ENCODE measurements around the gene VWA7.

VWA7 gene

GRCh38 chr6:31739639-31740396 is 37.3 kb downstream of the VWA7 start, which contains the start of gene MSH5:
Gene MSH5 (plus strand): TSS chr6:31740005. CDS start chr6:31740467, 462 bp downstream.
- Histone ChIP-seq H3K9me3 (ENCODE audit: insufficient read depth, low read depth, low read length) (no peaks in the 10 kb centered on the region), H3K27me3 (ENCODE audit: insufficient read depth, low read length) (no peaks in the 10 kb centered on the region), H3K36me3 (ENCODE audit: insufficient read depth, low read depth, low read length) (peaks cover 11% of the 10 kb centered on the region), H3K9ac (ENCODE audit: low read depth, low read length) (peak within 1 kb of the TSS; percentile 91), H3K4me3 (ENCODE audit: low read length) (peak within 1 kb of the TSS; percentile 64), H3K27ac (ENCODE audit: low read length) (peak within 1 kb of the TSS; percentile 90), H3K4me1 (ENCODE audit: insufficient read depth, low read length) (peaks cover 28% of the 10 kb centered on the region)

DNA sequence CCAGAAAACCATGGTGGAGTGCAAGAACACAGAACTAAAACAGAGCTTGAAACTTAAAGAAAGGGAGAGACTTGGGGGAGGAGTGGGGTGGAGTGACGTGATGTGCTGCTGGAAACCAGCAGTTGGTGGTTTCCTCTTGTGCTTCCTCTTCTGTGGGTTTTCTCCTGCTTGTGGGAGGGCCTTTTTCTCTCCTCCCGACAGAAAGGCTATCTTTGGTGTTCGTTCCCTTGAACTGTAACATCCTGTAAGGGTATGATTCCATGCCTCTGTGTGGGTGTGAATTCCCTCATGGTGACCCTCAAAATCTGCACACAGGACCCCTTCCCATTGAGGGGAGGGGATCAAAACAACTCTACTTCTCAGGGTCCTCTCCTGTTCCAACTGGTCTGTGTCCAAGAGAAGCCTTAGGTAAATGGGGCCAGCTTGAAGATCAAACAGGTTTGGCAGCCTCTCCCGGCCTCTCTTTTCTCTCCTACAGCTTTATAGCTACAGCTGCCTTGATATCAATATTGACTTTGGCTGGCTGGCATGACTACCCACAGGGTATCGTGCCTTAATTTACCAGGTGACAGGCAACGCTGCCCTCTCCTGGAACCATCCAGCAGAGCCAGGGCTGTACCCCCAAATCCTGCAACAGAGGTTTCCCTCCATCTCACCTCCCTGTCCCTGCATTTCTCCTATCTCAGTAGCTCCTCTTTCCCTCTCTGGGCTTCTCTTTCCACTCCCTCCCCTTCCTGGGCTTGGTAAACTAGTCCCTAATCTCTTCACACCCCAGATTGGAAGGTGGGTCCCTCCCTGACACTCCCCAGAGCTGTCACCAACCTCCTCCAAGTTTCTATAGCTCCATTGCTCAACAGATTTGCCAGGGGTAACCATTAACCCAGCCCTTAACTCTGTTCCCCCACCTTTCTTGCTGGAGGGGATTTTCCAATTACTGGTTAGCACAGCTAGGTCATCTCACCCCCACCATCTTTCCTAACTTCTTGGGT is 38.8 kb downstream of the VWA7 start:
- no peak overlapping the region for H3K27ac ChIP-seq (ENCODE audit: low read length)
- H3K9ac ChIP-seq (ENCODE audit: low read depth, low read length): peak overlapping the region; percentile 73; the same call in 1 of the 2 replicates
- peak overlapping the region; percentile 44; the same call in 1 of the 2 replicates for H3K4me3 ChIP-seq (ENCODE audit: low read length)
- H3K9me3 ChIP-seq (ENCODE audit: insufficient read depth, low read depth, low read length): no peaks in the 10 kb centered on the region
- peaks cover 22% of the 10 kb centered on the region for H3K36me3 ChIP-seq (ENCODE audit: insufficient read depth, low read depth, low read length)
- H3K4me1 ChIP-seq (ENCODE audit: insufficient read depth, low read length): peaks cover 34% of the 10 kb centered on the region
- H3K27me3 ChIP-seq (ENCODE audit: insufficient read depth, low read length): no peaks in the 10 kb centered on the region

DNA sequence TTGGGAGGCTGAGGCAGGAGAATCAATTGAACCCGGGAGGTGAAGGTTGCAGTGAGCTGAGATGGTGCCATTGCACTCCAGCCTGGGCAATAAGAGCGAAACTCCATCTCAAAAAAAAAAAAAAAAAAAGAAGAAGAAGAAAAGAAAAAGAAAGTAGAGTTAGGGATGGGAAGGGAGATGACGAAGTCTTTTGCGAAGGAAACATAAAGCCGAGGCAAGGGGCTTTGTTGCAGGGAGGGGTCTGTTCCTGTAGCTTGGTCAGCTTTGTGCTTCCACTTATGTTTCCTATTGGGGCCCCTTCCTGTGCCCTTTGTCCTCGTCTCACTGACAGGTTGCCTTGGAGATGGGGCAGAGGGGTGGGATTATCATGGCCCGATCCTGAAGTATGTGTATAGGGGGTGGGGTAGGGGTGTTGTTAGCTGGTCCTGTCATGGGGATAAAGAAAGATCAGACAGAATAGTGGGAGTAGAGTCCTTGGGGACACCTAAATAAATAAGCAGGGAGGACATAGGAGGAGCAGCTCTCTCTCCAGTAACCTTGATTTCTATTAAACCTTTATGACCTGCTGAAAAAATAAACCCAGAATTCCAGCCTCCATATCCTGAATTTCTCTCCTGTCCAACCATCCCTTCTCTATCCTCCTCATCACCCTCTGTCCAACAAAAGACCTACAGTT is 39.7 kb downstream of the VWA7 start:
- Histone ChIP-seq H3K36me3 (ENCODE audit: insufficient read depth, low read depth, low read length) (peaks cover 30% of the 10 kb centered on the region), H3K27ac (ENCODE audit: low read length) (no peak overlapping the region), H3K4me3 (ENCODE audit: low read length) (peak overlapping the region; percentile 44; the same call in 1 of the 2 replicates), H3K4me1 (ENCODE audit: insufficient read depth, low read length) (peaks cover 34% of the 10 kb centered on the region), H3K27me3 (ENCODE audit: insufficient read depth, low read length) (no peaks in the 10 kb centered on the region), H3K9me3 (ENCODE audit: insufficient read depth, low read depth, low read length) (no peaks in the 10 kb centered on the region), H3K9ac (ENCODE audit: low read depth, low read length) (peak overlapping the region; percentile 73; the same call in 1 of the 2 replicates)

DNA sequence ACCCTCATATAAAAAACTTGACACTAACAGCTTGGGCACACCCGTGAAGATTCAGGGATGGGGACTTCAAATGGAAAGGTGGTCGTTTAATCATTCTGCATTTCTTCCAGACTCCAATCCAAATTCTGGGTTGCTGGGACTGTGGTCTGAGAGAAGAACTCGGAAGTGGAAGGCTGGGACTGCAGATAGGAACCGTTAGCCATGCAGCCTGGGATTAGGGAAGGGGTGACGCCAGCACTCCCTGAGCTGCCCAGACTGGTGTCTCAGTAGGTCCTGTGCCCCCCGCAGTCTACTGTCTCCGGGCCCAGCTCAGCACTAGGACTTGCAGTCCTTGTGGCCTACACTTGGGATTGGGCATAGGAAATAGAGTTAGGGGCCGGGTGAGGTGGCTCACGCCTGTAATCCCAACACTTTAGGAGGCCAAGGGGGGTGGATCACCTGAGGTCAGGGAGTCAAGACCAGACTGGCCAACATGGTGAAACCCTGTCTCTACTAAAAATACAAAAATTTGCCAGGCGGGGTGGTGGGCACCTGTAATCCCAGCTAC is 40.3 kb downstream of the VWA7 start:
- Histone ChIP-seq H3K27ac (ENCODE audit: low read length) (peak overlapping the region; percentile 84), H3K36me3 (ENCODE audit: insufficient read depth, low read depth, low read length) (peaks cover 35% of the 10 kb centered on the region), H3K9ac (ENCODE audit: low read depth, low read length) (peak overlapping the region; percentile 73; the same call in 1 of the 2 replicates), H3K27me3 (ENCODE audit: insufficient read depth, low read length) (no peaks in the 10 kb centered on the region), H3K9me3 (ENCODE audit: insufficient read depth, low read depth, low read length) (no peaks in the 10 kb centered on the region), H3K4me1 (ENCODE audit: insufficient read depth, low read length) (peaks cover 34% of the 10 kb centered on the region), H3K4me3 (ENCODE audit: low read length) (peak overlapping the region; percentile 71)

GRCh38 chr6:31736021-31736767 is 40.9 kb downstream of the VWA7 start, which contains the start of gene CLIC1:
Gene CLIC1 (minus strand): TSS chr6:31736530. CDS start chr6:31736300, 230 bp downstream.
- peak within 1 kb of the TSS; percentile 71 for H3K4me3 ChIP-seq (ENCODE audit: low read length)
- peak within 1 kb of the TSS; percentile 73 for H3K9ac ChIP-seq (ENCODE audit: low read depth, low read length)
- H3K27ac ChIP-seq (ENCODE audit: low read length): peak within 1 kb of the TSS; percentile 84
- no peaks in the 10 kb centered on the region for H3K27me3 ChIP-seq (ENCODE audit: insufficient read depth, low read length)
- no peaks in the 10 kb centered on the region for H3K9me3 ChIP-seq (ENCODE audit: insufficient read depth, low read depth, low read length)
- peaks cover 34% of the 10 kb centered on the region for H3K4me1 ChIP-seq (ENCODE audit: insufficient read depth, low read length)
- H3K36me3 ChIP-seq (ENCODE audit: insufficient read depth, low read depth, low read length): peaks cover 35% of the 10 kb centered on the region

GRCh38 chr6:31734821-31735406 is 42.2 kb downstream of the VWA7 start:
- H3K36me3 ChIP-seq (ENCODE audit: insufficient read depth, low read depth, low read length): peaks cover 40% of the 10 kb centered on the region
- peak overlapping the region; percentile 73; the same call in 1 of the 2 replicates for H3K9ac ChIP-seq (ENCODE audit: low read depth, low read length)
- H3K4me3 ChIP-seq (ENCODE audit: low read length): peak overlapping the region; percentile 71
- H3K9me3 ChIP-seq (ENCODE audit: insufficient read depth, low read depth, low read length): no peaks in the 10 kb centered on the region
- H3K27me3 ChIP-seq (ENCODE audit: insufficient read depth, low read length): no peaks in the 10 kb centered on the region
- H3K4me1 ChIP-seq (ENCODE audit: insufficient read depth, low read length): peaks cover 31% of the 10 kb centered on the region
- H3K27ac ChIP-seq (ENCODE audit: low read length): no peak overlapping the region

DNA sequence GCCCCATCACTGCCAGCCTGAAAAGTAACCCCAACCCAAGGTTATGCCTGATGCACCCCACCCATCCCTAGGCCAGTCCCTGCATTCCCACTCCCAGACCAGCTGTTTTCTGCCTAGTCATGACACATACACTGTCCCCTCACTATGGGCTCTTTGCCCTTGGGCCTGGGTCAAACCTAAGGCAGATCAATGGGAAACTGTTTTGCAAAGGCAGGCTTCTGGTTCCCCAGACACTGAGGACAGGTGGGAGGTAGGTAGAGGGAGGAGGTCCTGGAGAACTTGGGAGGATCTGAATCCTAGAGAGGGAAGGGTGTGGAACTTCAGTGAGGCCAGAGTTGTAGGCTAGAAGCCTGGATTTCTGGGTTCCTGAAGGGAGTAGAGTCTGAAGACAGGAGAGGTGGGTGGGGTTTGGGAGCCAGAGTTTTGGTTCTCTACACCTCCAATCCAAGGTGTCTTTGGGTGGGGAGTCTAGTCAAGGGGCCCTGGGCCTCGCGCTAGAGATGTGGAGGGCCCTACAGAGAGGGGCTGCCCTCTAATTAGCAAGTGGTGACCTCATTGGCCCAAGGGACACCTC is 42.8 kb downstream of the VWA7 start:
- Histone ChIP-seq H3K27me3 (ENCODE audit: insufficient read depth, low read length) (no peaks in the 10 kb centered on the region), H3K9me3 (ENCODE audit: insufficient read depth, low read depth, low read length) (no peaks in the 10 kb centered on the region), H3K4me1 (ENCODE audit: insufficient read depth, low read length) (peaks cover 31% of the 10 kb centered on the region)

GRCh38 chr6:31733734-31734133 is 43.4 kb downstream of the VWA7 start:
- peaks cover 29% of the 10 kb centered on the region for H3K4me1 ChIP-seq (ENCODE audit: insufficient read depth, low read length)
- no peaks in the 10 kb centered on the region for H3K9me3 ChIP-seq (ENCODE audit: insufficient read depth, low read depth, low read length)
- H3K27ac ChIP-seq (ENCODE audit: low read length): peak overlapping the region; percentile 78
- peaks cover 40% of the 10 kb centered on the region for H3K36me3 ChIP-seq (ENCODE audit: insufficient read depth, low read depth, low read length)
- H3K27me3 ChIP-seq (ENCODE audit: insufficient read depth, low read length): no peaks in the 10 kb centered on the region
- peak overlapping the region; percentile 73; the same call in 1 of the 2 replicates for H3K9ac ChIP-seq (ENCODE audit: low read depth, low read length)
- peak overlapping the region; percentile 71; the same call in 1 of the 2 replicates for H3K4me3 ChIP-seq (ENCODE audit: low read length)

More for the DNA sequence above, 42.8 kb downstream of the VWA7 start:
- Histone ChIP-seq H3K4me3 (ENCODE audit: low read length) (peak overlapping the region; percentile 71), H3K27ac (ENCODE audit: low read length) (peak overlapping the region; percentile 78), H3K9ac (ENCODE audit: low read depth, low read length) (peak overlapping the region; percentile 73; the same call in 1 of the 2 replicates), H3K36me3 (ENCODE audit: insufficient read depth, low read depth, low read length) (peaks cover 40% of the 10 kb centered on the region)

GRCh38 chr6:31732029-31732428 is 45.1 kb downstream of the VWA7 start:
- no peak overlapping the region for H3K27ac ChIP-seq (ENCODE audit: low read length)
- no peak overlapping the region for H3K9ac ChIP-seq (ENCODE audit: low read depth, low read length)
- H3K4me3 ChIP-seq (ENCODE audit: low read length): no peak overlapping the region
- H3K9me3 ChIP-seq (ENCODE audit: insufficient read depth, low read depth, low read length): no peaks in the 10 kb centered on the region
- no peaks in the 10 kb centered on the region for H3K27me3 ChIP-seq (ENCODE audit: insufficient read depth, low read length)
- H3K36me3 ChIP-seq (ENCODE audit: insufficient read depth, low read depth, low read length): peaks cover 51% of the 10 kb centered on the region
- peaks cover 15% of the 10 kb centered on the region for H3K4me1 ChIP-seq (ENCODE audit: insufficient read depth, low read length)

DNA sequence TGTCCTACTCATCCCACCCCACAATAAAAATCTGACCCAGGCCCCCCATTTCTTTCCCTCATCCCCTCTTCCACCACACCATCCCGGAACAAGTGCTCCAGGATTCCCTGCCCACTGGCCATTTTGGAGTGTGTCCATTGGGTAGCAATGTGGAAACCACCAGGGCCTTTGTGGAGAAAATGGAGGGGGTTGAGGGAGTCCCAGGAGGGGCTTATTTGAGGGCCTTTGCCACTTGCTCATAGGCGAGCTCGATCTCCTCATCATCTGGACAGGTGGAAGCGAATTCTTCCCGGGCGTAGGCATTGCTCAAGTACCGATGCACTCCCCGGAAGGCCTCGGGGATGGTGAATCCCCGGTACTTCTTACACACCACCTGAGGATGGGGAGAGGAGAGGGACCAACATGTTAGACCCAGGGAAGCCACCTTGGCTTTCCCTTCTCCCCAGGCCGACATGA is 46.5 kb downstream of the VWA7 start:
- Histone ChIP-seq H3K4me1 (ENCODE audit: insufficient read depth, low read length) (peaks cover 9% of the 10 kb centered on the region), H3K4me3 (ENCODE audit: low read length) (peak overlapping the region; percentile 82; the same call in 1 of the 2 replicates), H3K27me3 (ENCODE audit: insufficient read depth, low read length) (no peaks in the 10 kb centered on the region), H3K36me3 (ENCODE audit: insufficient read depth, low read depth, low read length) (peaks cover 65% of the 10 kb centered on the region), H3K9me3 (ENCODE audit: insufficient read depth, low read depth, low read length) (no peaks in the 10 kb centered on the region), H3K9ac (ENCODE audit: low read depth, low read length) (peak overlapping the region; percentile 93; the same call in 1 of the 2 replicates), H3K27ac (ENCODE audit: low read length) (no peak overlapping the region)

All from iPS-20b (cell line).